B cell (primary cell): Measurements from ENCODE around the gene SLC2A13.

Source experiments
- CTCF ChIP-seq: fragments of 200-600 bp; IDR thresholded peaks from one replicate; pipeline ENCODE4 v1.8.0; 2022; ENCODE audit warnings: antibody characterized with exemption, mild to moderate bottlenecking
- EZH2 ChIP-seq: IDR thresholded peaks from 2 replicates; pipeline ENCODE4 v1.6.1; 2012; ENCODE audit warnings: borderline replicate concordance, low read depth, mild to moderate bottlenecking, moderate library complexity, low read length; ENCODE audit not compliant: insufficient read depth, poor library complexity, severe bottlenecking

DNA sequence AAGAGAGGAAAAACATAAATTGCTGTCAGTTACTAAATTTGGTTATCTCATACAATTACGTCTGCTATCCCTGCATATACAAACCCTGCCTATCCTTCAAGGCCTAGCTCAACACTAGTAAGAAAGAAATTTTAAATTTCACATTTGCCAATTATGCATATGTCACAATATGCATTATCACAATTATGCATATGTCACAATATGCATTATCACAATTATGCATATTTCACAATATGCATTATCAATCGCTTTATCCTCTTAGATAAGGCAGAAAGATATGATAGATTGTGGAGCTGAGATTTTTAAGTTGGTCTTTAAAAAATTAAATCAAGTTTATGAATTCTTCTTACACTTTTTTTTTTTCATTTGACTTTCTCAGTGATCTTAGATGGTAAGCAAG lies 291.3 kb downstream of the SLC2A13 start:
- TF ChIP-seq CTCF (no peak), EZH2 (no peak)
